Measurements from ENCODE around the gene RNU2-63P.
"Not testable (repeated sequence)": the region's sequence is repeated elsewhere in the genome, so short reads cannot be mapped to it uniquely, and the experiment has no call there.

Gene RNU2-63P

DNA sequence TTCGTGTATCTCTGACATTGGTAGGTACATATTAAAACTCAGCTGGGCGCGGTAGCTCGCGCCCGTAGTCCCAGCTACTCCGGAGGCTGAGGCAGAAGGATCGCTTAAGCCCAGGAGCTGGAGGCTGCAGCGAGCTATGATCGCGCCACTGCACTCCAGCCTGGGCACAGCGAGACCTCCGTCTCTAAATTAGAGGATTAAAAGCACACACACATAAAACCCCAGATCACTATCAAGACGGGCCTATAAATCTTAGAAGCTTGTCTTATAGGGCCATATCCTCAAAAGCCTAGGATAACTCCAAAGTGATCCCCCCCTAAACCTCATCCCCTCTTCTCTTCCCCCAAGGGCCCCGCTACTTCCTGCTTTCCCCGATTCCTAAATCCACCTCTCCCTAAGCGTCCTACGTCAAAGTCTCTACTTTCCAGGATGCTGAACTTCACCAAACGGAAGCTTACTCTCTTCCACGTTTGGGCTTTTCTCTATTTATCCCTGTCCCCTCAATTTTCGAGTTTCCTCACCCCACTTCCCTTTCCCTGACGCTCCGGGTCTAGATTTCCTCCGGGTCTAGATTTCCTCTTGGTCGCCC, 38.5 kb upstream of the RNU2-63P start:
- no peak for TF ChIP-seq FOXP2 (optimal IDR thresholded peaks at IDR 0.05; ENCODE audit: control extremely low read depth, extremely low read length, insufficient read depth)
- TF ChIP-seq POLR2AphosphoS5 (IDR thresholded peaks at IDR 0.05; ENCODE audit: borderline replicate concordance, low read depth, low read length): no peak
- TF ChIP-seq EZH2 (IDR thresholded peaks at IDR 0.05): no peak
- peak overlapping the region; percentile 90 for H3K4me3 ChIP-seq
- peak overlapping the region; percentile 94 for H3K9ac ChIP-seq (ENCODE audit: insufficient read length)
- H3K27ac ChIP-seq: peak overlapping the region; percentile 77; the same call in 1 of the 2 replicates
- no peaks in the 10 kb centered on the region for H3K9me3 ChIP-seq (ENCODE audit: low read depth, low read length)
- H3K36me3 ChIP-seq (ENCODE audit: insufficient read depth, low read length): no peaks in the 10 kb centered on the region
- DNase-seq (ENCODE audit: low read depth, low spot score): no peak

DNA sequence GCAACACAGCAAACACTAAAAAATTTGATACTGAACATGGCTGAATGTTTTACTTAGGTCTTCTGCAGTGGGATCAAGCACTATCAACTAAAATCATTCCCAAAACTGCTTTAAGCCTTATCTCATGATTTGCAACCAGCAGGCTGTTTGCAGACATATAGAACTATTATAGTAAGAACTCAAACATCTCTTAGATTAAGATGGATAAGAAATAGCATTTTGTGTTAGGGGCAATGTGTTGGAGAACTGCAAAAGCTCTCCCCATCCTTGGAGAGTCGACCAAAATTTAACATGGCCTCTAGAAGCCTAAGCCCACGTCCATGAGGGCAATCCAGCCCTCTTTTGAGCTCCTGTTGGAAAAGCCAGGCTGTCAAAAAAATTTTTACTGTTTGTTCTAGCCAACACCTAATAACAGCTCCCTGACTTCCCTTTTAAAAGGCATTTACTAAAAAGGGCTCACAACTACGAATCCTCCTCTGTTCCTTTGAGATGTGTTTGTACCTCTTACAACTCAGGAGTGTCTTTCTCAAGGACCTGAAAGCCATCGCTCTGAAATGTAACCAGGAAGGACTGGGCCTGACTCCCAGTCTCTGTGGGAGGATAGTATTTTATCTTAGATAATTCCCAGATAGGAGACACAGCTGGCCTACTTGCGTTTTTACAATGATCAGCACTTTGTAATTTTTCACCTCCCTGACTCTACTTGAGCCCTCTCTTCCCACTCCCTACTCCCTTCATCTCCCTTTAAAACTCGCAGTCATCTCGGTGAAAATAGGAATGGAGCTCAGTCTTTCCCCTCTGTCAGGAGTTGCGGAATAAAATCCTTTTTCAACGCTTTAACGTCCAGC, 37.8 kb upstream of the RNU2-63P start:
- no peaks in the 10 kb centered on the region for H3K36me3 ChIP-seq (ENCODE audit: insufficient read depth, low read length)
- H3K27ac ChIP-seq: peak overlapping the region; percentile 83
- no peaks in the 10 kb centered on the region for H3K9me3 ChIP-seq (ENCODE audit: low read depth, low read length)
- peak overlapping the region; percentile 90 for H3K4me3 ChIP-seq
- TF ChIP-seq EZH2 (IDR thresholded peaks at IDR 0.05): no peak
- no peak for TF ChIP-seq POLR2AphosphoS5 (IDR thresholded peaks at IDR 0.05; ENCODE audit: borderline replicate concordance, low read depth, low read length)
- TF ChIP-seq FOXP2 (optimal IDR thresholded peaks at IDR 0.05; ENCODE audit: control extremely low read depth, extremely low read length, insufficient read depth): no peak
- no peak for DNase-seq (ENCODE audit: low read depth, low spot score)
- H3K9ac ChIP-seq (ENCODE audit: insufficient read length): peak overlapping the region; percentile 94

DNA sequence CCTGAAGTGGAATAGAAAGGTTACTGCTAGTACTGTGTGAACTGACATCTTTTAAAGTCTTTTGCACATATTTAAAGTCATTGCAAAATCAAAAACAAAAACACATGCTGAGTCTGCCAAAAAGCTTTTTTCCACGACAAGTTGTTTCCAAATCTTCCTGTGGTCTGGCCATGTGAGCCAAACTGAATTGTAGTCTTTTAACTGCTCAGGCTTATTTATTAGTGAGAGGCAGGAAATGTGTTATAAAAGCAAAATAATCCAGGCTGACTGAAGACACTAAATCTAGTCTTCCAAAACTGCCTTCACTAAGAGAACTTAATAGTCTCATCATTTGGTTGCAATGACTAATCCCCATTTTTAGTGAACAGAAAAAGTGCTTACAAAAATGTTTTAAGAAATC, 36.9 kb upstream of the RNU2-63P start:
- Histone ChIP-seq H3K9ac (ENCODE audit: insufficient read length) (peak overlapping the region; percentile 32), H3K4me3 (peak overlapping the region; percentile 90), H3K36me3 (ENCODE audit: insufficient read depth, low read length) (no peaks in the 10 kb centered on the region), H3K27ac (peak overlapping the region; percentile 83), H3K9me3 (ENCODE audit: low read depth, low read length) (no peaks in the 10 kb centered on the region)
- peak; percentile 81 for DNase-seq (ENCODE audit: low read depth, low spot score)
- TF ChIP-seq EZH2 (IDR thresholded peaks at IDR 0.05): no peak
- no peak for TF ChIP-seq POLR2AphosphoS5 (IDR thresholded peaks at IDR 0.05; ENCODE audit: borderline replicate concordance, low read depth, low read length)
- no peak for TF ChIP-seq FOXP2 (optimal IDR thresholded peaks at IDR 0.05; ENCODE audit: control extremely low read depth, extremely low read length, insufficient read depth)

DNA sequence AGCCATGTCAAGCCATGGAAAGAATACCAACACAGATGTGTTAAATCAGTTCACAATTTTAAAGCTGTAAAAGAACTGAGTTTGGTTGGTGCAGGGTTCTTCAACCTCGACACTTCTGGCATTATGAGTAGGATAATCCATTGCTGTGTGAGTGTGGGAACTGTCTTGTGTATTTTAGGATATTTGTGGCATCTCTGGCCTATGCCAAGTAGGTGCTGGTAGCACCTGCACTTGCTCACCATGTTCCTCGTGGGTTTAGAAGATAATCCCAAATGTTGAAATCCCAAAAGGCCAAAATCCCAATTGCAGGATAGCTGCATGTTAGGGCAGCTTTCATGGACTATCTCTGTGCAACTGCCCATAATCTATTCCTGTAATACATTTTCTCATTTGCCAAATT, 35.4 kb upstream of the RNU2-63P start:
- no peak for DNase-seq (ENCODE audit: low read depth, low spot score)
- peak; percentile 35; the same call in 1 of the 2 replicates for TF ChIP-seq POLR2AphosphoS5 (IDR thresholded peaks at IDR 0.05; ENCODE audit: borderline replicate concordance, low read depth, low read length)
- no peak for TF ChIP-seq EZH2 (IDR thresholded peaks at IDR 0.05)
- no peaks in the 10 kb centered on the region for H3K9me3 ChIP-seq (ENCODE audit: low read depth, low read length)

DNA sequence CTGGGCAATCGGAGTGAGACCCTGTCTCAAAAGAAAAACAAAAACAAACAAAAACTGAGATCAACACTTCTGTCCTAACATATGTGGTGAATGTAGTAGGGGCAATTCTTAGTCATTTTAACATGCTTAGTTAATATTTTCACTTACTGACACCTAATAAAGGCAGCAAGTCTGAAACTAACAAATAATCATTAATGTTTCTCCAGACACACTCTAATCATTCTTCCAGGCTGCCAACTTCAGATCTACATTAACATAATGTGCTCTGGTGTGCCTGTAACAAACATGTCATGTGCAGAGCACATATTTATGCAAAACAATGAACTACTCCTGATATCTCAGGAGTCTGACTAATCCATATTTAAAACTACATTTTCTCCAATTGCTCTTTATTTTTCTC, 33.3 kb upstream of the RNU2-63P start:
- TF ChIP-seq FOXP2 (optimal IDR thresholded peaks at IDR 0.05; ENCODE audit: control extremely low read depth, extremely low read length, insufficient read depth): no peak
- TF ChIP-seq EZH2 (IDR thresholded peaks at IDR 0.05): no peak
- TF ChIP-seq POLR2AphosphoS5 (IDR thresholded peaks at IDR 0.05; ENCODE audit: borderline replicate concordance, low read depth, low read length): no peak

More for the DNA sequence above, 35.4 kb upstream of the RNU2-63P start:
- H3K4me3 ChIP-seq: no peak overlapping the region
- H3K9ac ChIP-seq (ENCODE audit: insufficient read length): no peak overlapping the region
- no peak overlapping the region for H3K27ac ChIP-seq
- no peaks in the 10 kb centered on the region for H3K36me3 ChIP-seq (ENCODE audit: insufficient read depth, low read length)

DNA sequence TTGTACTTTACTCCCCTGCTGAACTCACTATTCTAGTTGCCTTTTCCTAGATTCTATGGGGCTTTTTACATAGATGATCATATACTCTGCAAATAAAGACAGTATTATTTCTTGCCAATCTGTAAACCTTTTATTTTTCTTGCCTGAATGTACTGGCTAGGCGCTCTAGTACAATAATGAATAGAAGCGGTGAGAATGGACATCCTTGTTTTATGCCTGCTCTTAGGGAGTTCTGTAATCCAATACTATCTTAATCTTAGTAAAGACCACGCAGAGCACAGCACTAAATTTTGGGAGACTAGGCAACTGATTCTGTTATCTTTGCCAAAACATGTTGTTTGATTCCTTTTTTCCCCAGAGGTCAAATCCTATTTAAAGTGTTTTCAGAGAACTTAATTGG, 32.2 kb upstream of the RNU2-63P start:
- Histone ChIP-seq H3K4me3 (no peak overlapping the region), H3K36me3 (ENCODE audit: insufficient read depth, low read length) (no peaks in the 10 kb centered on the region), H3K27ac (no peak overlapping the region), H3K9ac (ENCODE audit: insufficient read length) (no peak overlapping the region), H3K9me3 (ENCODE audit: low read depth, low read length) (no peaks in the 10 kb centered on the region)
- DNase-seq (ENCODE audit: low read depth, low spot score): no peak
- TF ChIP-seq FOXP2 (optimal IDR thresholded peaks at IDR 0.05; ENCODE audit: control extremely low read depth, extremely low read length, insufficient read depth): no peak
- no peak for TF ChIP-seq EZH2 (IDR thresholded peaks at IDR 0.05)
- TF ChIP-seq POLR2AphosphoS5 (IDR thresholded peaks at IDR 0.05; ENCODE audit: borderline replicate concordance, low read depth, low read length): no peak

More for the DNA sequence above, 33.3 kb upstream of the RNU2-63P start:
- Histone ChIP-seq H3K9ac (ENCODE audit: insufficient read length) (no peak overlapping the region), H3K36me3 (ENCODE audit: insufficient read depth, low read length) (no peaks in the 10 kb centered on the region), H3K27ac (no peak overlapping the region), H3K9me3 (ENCODE audit: low read depth, low read length) (no peaks in the 10 kb centered on the region), H3K4me3 (no peak overlapping the region)
- DNase-seq (ENCODE audit: low read depth, low spot score): no peak

DNA sequence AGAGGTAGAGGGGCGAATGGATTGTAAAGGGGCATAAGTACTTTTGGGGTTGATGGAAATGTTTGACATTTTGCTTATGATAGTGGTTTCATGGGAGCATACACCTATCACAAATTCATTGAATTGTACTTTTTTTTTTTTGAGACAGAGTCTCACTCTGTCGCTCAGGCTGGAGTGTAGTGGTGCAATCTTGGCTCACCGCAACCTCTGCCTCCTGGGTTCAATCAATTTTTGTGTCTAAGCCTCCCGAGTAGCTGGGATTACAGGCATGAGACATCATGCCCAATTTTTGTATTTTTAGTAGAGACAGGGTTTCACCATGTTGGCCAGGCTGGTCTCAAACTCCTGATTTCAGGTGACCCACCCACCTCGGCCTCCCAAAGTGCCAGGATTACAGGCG, 29.2 kb upstream of the RNU2-63P start:
- not testable (repeated sequence) for H3K9ac ChIP-seq (ENCODE audit: insufficient read length); H3K27ac ChIP-seq; H3K36me3 ChIP-seq (ENCODE audit: insufficient read depth, low read length); DNase-seq (ENCODE audit: low read depth, low spot score); H3K4me3 ChIP-seq; H3K9me3 ChIP-seq (ENCODE audit: low read depth, low read length)

DNA sequence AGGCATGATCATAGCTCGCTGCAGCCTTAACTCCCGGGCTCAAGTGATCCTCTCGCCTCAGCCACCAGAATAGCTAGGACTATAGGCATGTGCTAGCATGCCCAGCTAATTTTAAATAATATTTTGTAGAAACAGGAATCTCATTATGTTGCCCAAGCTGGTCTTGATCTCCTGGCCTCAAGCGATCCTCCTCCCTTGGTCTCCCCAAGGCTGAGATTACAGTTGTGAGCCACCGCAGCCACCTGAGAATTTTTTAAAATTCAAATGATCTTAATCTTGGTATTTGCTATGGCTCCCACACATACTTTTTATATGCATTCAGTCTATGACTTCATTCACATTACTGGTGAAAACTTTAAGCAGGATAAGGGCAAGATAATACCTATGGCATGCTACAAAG, 26.1 kb upstream of the RNU2-63P start:
- no peak for DNase-seq (ENCODE audit: low read depth, low spot score)
- Histone ChIP-seq H3K9me3 (ENCODE audit: low read depth, low read length) (no peaks in the 10 kb centered on the region), H3K27ac (no peak overlapping the region), H3K4me3 (no peak overlapping the region), H3K9ac (ENCODE audit: insufficient read length) (no peak overlapping the region), H3K36me3 (ENCODE audit: insufficient read depth, low read length) (no peaks in the 10 kb centered on the region)
- TF ChIP-seq POLR2AphosphoS5 (IDR thresholded peaks at IDR 0.05; ENCODE audit: borderline replicate concordance, low read depth, low read length) (no peak), EZH2 (IDR thresholded peaks at IDR 0.05) (no peak), FOXP2 (optimal IDR thresholded peaks at IDR 0.05; ENCODE audit: control extremely low read depth, extremely low read length, insufficient read depth) (no peak)
